ENCODE measurements around the gene CAPN7. TPM values are rescaled to one million over a fixed set of nuclear protein-coding genes. Genes with fewer than 3 reads are reported as not detected.

CAPN7 gene
- total RNA-seq, 4 donors from 2014 or later, result 87.8 to 147 (median 116) TPM

- no peaks in the 10 kb centered on the region for H3K9me3 ChIP-seq
- no peak for TF ChIP-seq POLR2A (IDR thresholded peaks at IDR 0.05)
- no peak for TF ChIP-seq CTCF (IDR thresholded peaks at IDR 0.05)
- H3K27me3 ChIP-seq, result no peaks in the 10 kb centered on the region
- H3K27ac ChIP-seq, result peak overlapping the region in 2 of 3 donors; percentile 47 to 57
- H3K36me3 ChIP-seq, result peaks cover 18 to 24% of the 10 kb centered on the region in 2 donors
- H3K4me3 ChIP-seq (replicated peaks in 1 of 3), result no peak overlapping the region
- peaks cover 40 to 58% of the 10 kb centered on the region in 2 donors for H3K4me1 ChIP-seq
- peak; percentile 40 to 57 for DNase-seq
- intact Hi-C loops (cut with DNase I), result loop anchor here (10.0 kb wide), 1 partner anchor 56 kb away; the partner anchor contains the start of gene CAPN7
These were observed 55.2 kb downstream of the CAPN7 start for GRCh38 chr3:15261274-15261673.

GRCh38 chr3:15262021-15262420 is 56.0 kb downstream of the CAPN7 start:
- Histone ChIP-seq H3K4me3 (replicated peaks in 1 of 3) (no peak overlapping the region), H3K36me3 (peaks cover 15 to 24% of the 10 kb centered on the region in 2 donors), H3K9me3 (no peaks in the 10 kb centered on the region), H3K27ac (peak overlapping the region in 2 of 3 donors; percentile 47 to 57), H3K4me1 (peaks cover 38 to 54% of the 10 kb centered on the region in 2 donors), H3K27me3 (no peaks in the 10 kb centered on the region)
- no peak for DNase-seq
- intact Hi-C loops (cut with DNase I), result loop anchor here (10.0 kb wide), 1 partner anchor 57 kb away; the partner anchor contains the start of gene CAPN7
- TF ChIP-seq POLR2A (IDR thresholded peaks at IDR 0.05) (no peak), CTCF (IDR thresholded peaks at IDR 0.05) (no peak)
- WGBS, 2 donors, result 96 to 99% methylated on average over 9 of the region's 9 CpGs

GRCh38 chr3:15263120-15263519 is 57.1 kb downstream of the CAPN7 start:
- Histone ChIP-seq H3K9me3 (no peaks in the 10 kb centered on the region), H3K36me3 (peaks cover 13 to 23% of the 10 kb centered on the region in 2 donors), H3K27ac (peak overlapping the region; percentile 88 to 91 (median 89)), H3K27me3 (no peaks in the 10 kb centered on the region), H3K4me3 (replicated peaks in 1 of 3) (no peak overlapping the region), H3K4me1 (peaks cover 34 to 52% of the 10 kb centered on the region in 2 donors)
- intact Hi-C loops (cut with DNase I), result loop anchor here (10.0 kb wide), 1 partner anchor 58 kb away; the partner anchor contains the start of gene CAPN7
- TF ChIP-seq POLR2A (IDR thresholded peaks at IDR 0.05) (no peak), CTCF (IDR thresholded peaks at IDR 0.05) (no peak)
- no peak for DNase-seq
- 81 to 89% methylated on average over 4 of the region's 4 CpGs for WGBS, 2 donors

- 74 to 82% methylated on average over 2 of the region's 2 CpGs for WGBS, 2 donors
- intact Hi-C loops (cut with DNase I), result loop anchor here (10.0 kb wide), 1 partner anchor 59 kb away; the partner anchor contains the start of gene CAPN7
- Histone ChIP-seq H3K4me3 (replicated peaks in 1 of 3) (no peak overlapping the region), H3K4me1 (peaks cover 37 to 58% of the 10 kb centered on the region in 2 donors), H3K36me3 (peaks cover 5 to 15% of the 10 kb centered on the region in 2 donors), H3K27me3 (no peaks in the 10 kb centered on the region), H3K9me3 (no peaks in the 10 kb centered on the region), H3K27ac (peak overlapping the region; percentile 88 to 91 (median 89))
- TF ChIP-seq CTCF (IDR thresholded peaks at IDR 0.05) (no peak), POLR2A (IDR thresholded peaks at IDR 0.05) (no peak)
- DNase-seq, result no peak
These were observed 57.9 kb downstream of the CAPN7 start for GRCh38 chr3:15263926-15264325.

- Histone ChIP-seq H3K36me3 (peaks cover 7 to 9% of the 10 kb centered on the region in 2 donors), H3K4me3 (replicated peaks in 1 of 3) (no peak overlapping the region), H3K27me3 (no peaks in the 10 kb centered on the region), H3K9me3 (no peaks in the 10 kb centered on the region), H3K27ac (peak overlapping the region; percentile 88 to 91 (median 89)), H3K4me1 (peaks cover 37 to 62% of the 10 kb centered on the region in 2 donors)
- 50 to 56% methylated on average over 2 of the region's 2 CpGs for WGBS, 2 donors
- intact Hi-C loops (cut with DNase I), result loop anchor here (10.0 kb wide), 1 partner anchor 60 kb away; the partner anchor contains the start of gene CAPN7
- TF ChIP-seq CTCF (IDR thresholded peaks at IDR 0.05), result no peak
- TF ChIP-seq POLR2A (IDR thresholded peaks at IDR 0.05), result no peak
- peak in 1 of 2 donors; percentile 36 for DNase-seq
These were observed 58.4 kb downstream of the CAPN7 start for GRCh38 chr3:15264486-15264885.
